ENCODE measurements around the gene OVOL3. TPM values are rescaled to one million over a fixed set of nuclear protein-coding genes. Genes with fewer than 3 reads are reported as not detected.
"Not testable (repeated sequence)": the region's sequence is repeated elsewhere in the genome, so short reads cannot be mapped to it uniquely, and the experiment has no call there.

OVOL3 gene
- total RNA-seq, 4 donors from 2014 or later: not detected

DNA sequence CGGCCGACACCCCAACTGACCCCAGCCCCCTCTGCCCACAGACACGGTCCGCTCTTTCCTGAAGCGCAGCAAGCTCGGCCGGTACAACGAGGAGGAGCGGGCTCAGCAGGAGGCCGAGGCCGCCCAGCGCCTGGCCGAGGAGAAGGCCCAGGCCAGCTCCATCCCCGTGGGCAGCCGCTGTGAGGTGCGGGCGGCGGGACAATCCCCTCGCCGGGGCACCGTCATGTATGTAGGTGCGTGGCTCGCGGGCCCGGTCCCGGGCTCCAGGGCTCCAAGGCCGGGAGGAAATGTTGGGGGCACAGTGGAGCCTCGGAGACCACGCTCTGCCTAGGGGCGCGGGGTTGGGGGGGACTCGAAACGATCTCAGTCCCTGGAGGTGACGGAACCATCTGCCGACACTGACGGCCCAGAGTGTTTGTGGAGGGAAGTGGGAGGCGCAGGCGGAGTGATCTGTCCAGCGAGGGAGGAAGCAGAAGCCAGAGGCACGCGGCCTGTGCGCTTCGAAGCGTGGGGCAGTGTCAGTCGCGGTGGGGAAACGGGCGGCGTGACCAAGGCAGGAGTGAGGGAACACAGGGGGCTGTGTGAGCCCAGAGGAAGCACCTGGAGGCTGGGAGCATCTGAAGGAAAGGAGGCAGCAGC lies 10.7 kb downstream of the OVOL3 start:
- Histone ChIP-seq H3K4me3 (no peak overlapping the region), H3K27ac (no peak overlapping the region), H3K36me3 (peaks cover 0 to 17% (median 5%) of the 10 kb centered on the region in 4 donors), H3K27me3 (no peaks in the 10 kb centered on the region), H3K4me1 (peaks cover 0 to 12% (median 5%) of the 10 kb centered on the region in 4 donors), H3K9me3 (no peaks in the 10 kb centered on the region)
- in situ Hi-C loops (cut with MboI; ENCODE audit: low pct_ligation_motif_present in 1 of 4, low pct_unique_long_range_greater_than_20kb in 1 of 4, low sequenced_read_pairs in 3 of 4) (no loop called here), intact Hi-C loops (cut with DNase I; ENCODE audit: low total_unique reads) (no loop called here)
- TF ChIP-seq POLR2A (IDR thresholded peaks at IDR 0.05): no peak
- TF ChIP-seq, protein P1, sequence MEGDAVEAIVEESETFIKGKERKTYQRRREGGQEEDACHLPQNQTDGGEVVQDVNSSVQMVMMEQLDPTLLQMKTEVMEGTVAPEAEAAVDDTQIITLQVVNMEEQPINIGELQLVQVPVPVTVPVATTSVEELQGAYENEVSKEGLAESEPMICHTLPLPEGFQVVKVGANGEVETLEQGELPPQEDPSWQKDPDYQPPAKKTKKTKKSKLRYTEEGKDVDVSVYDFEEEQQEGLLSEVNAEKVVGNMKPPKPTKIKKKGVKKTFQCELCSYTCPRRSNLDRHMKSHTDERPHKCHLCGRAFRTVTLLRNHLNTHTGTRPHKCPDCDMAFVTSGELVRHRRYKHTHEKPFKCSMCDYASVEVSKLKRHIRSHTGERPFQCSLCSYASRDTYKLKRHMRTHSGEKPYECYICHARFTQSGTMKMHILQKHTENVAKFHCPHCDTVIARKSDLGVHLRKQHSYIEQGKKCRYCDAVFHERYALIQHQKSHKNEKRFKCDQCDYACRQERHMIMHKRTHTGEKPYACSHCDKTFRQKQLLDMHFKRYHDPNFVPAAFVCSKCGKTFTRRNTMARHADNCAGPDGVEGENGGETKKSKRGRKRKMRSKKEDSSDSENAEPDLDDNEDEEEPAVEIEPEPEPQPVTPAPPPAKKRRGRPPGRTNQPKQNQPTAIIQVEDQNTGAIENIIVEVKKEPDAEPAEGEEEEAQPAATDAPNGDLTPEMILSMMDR (IDR thresholded peaks at IDR 0.05): no peak
- TF ChIP-seq POLR2AphosphoS5 (IDR thresholded peaks at IDR 0.05): no peak
- no peak for TF ChIP-seq EP300 (IDR thresholded peaks at IDR 0.05; ENCODE audit: low read depth)
- no peak for DNase-seq
- WGBS, 2 donors (ENCODE audit: low coverage in 1 of 2): 85 to 90% methylated on average over 25 to 31 of the region's 49 CpGs

GRCh38 chr19:36125557-36125956 lies 14.6 kb downstream of the OVOL3 start:
- peaks cover 0 to 13% (median 5%) of the 10 kb centered on the region in 4 donors for H3K36me3 ChIP-seq
- TF ChIP-seq EP300 (IDR thresholded peaks at IDR 0.05; ENCODE audit: low read depth) (no peak), POLR2A (IDR thresholded peaks at IDR 0.05) (no peak), POLR2AphosphoS5 (IDR thresholded peaks at IDR 0.05) (no peak)
- TF ChIP-seq, protein P1 (IDR thresholded peaks at IDR 0.05): no peak
- H3K9me3 ChIP-seq: no peaks in the 10 kb centered on the region
- no peak overlapping the region for H3K4me3 ChIP-seq
- WGBS, 2 donors (ENCODE audit: low coverage in 1 of 2): 62 to 68% methylated on average over 8 to 9 of the region's 9 CpGs
- no peak overlapping the region for H3K27ac ChIP-seq
- no peak for DNase-seq
- H3K27me3 ChIP-seq: no peaks in the 10 kb centered on the region
- H3K4me1 ChIP-seq: peaks cover 7 to 19% (median 17%) of the 10 kb centered on the region in 4 donors
- intact Hi-C loops (cut with DNase I; ENCODE audit: low total_unique reads): no loop called here
- in situ Hi-C loops (cut with MboI; ENCODE audit: low pct_ligation_motif_present in 1 of 4, low pct_unique_long_range_greater_than_20kb in 1 of 4, low sequenced_read_pairs in 3 of 4): loop anchor here in 1 of 4 donors (5.0 kb wide), 1 partner anchor 47 kb away; no protein-coding TSS in a partner anchor

- peak; percentile 64 for DNase-seq
- no peak for TF ChIP-seq POLR2AphosphoS5 (IDR thresholded peaks at IDR 0.05)
- TF ChIP-seq, protein P1 (IDR thresholded peaks at IDR 0.05): no peak
- no peak for TF ChIP-seq EP300 (IDR thresholded peaks at IDR 0.05; ENCODE audit: low read depth)
- TF ChIP-seq POLR2A (IDR thresholded peaks at IDR 0.05): no peak
- Histone ChIP-seq H3K36me3 (peaks cover 0 to 6% (median 3%) of the 10 kb centered on the region in 4 donors), H3K27ac (peak overlapping the region; percentile 91 to 97 (median 94)), H3K9me3 (no peaks in the 10 kb centered on the region), H3K4me1 (peaks cover 7 to 29% (median 21%) of the 10 kb centered on the region in 4 donors), H3K4me3 (peak overlapping the region; percentile 13 to 55 (median 40)), H3K27me3 (no peaks in the 10 kb centered on the region)
- 12 to 56% methylated on average over 3 to 10 of the region's 10 CpGs for WGBS, 2 donors (ENCODE audit: low coverage in 1 of 2)
- intact Hi-C loops (cut with DNase I; ENCODE audit: low total_unique reads) (no loop called here), in situ Hi-C loops (cut with MboI; ENCODE audit: low pct_ligation_motif_present in 1 of 4, low pct_unique_long_range_greater_than_20kb in 1 of 4, low sequenced_read_pairs in 3 of 4) (loop anchor here in 1 of 4 donors (5.0 kb wide), 1 partner anchor 44 kb away; no protein-coding TSS in a partner anchor)
Measured at GRCh38 chr19:36128392-36128736, 17.4 kb downstream of the OVOL3 start.

- H3K4me3 ChIP-seq; intact Hi-C loops (cut with DNase I; ENCODE audit: low total_unique reads); H3K27ac ChIP-seq; H3K27me3 ChIP-seq; H3K36me3 ChIP-seq; DNase-seq; H3K9me3 ChIP-seq: not testable (repeated sequence)
- H3K4me1 ChIP-seq: peaks cover 7 to 31% (median 22%) of the 10 kb centered on the region in 4 donors
- in situ Hi-C loops (cut with MboI; ENCODE audit: low pct_ligation_motif_present in 1 of 4, low pct_unique_long_range_greater_than_20kb in 1 of 4, low sequenced_read_pairs in 3 of 4): loop anchor here in 2 of 4 donors (5.0 kb wide), 2 partner anchors 36 to 41 kb away; no protein-coding TSS in a partner anchor
- WGBS, 2 donors (ENCODE audit: low coverage in 1 of 2): 65 to 71% methylated on average over 3 to 6 of the region's 6 CpGs
Measured at GRCh38 chr19:36131221-36131620, 20.3 kb downstream of the OVOL3 start.

- DNase-seq; intact Hi-C loops (cut with DNase I; ENCODE audit: low total_unique reads); H3K27me3 ChIP-seq; H3K9me3 ChIP-seq; H3K4me3 ChIP-seq; H3K36me3 ChIP-seq; H3K27ac ChIP-seq: not testable (repeated sequence)
- in situ Hi-C loops (cut with MboI; ENCODE audit: low pct_ligation_motif_present in 1 of 4, low pct_unique_long_range_greater_than_20kb in 1 of 4, low sequenced_read_pairs in 3 of 4): loop anchor here in 2 of 4 donors (5.0 kb wide), 2 partner anchors 32 to 37 kb away; no protein-coding TSS in a partner anchor
- 88% methylated on average over 4 of the region's 4 CpGs; no CpG with 5 or more reads in 1 of the 2 donors for WGBS, 2 donors (ENCODE audit: low coverage in 1 of 2)
- peaks cover 0 to 33% (median 23%) of the 10 kb centered on the region in 4 donors for H3K4me1 ChIP-seq
Measured at GRCh38 chr19:36134867-36135266, 23.9 kb downstream of the OVOL3 start.
